Measurements from ENCODE around the gene VPS25.

VPS25 gene

GRCh38 chr17:42744283-42744805, 28.9 kb upstream of the VPS25 start (continued):
- TF ChIP-seq ZNF48 (tag by site-specific recombination; IDR thresholded peaks at IDR 0.05) (no peak), ZNF157 (tag by site-specific recombination; IDR thresholded peaks at IDR 0.05) (no peak), ZNF202 (tag by site-specific recombination; IDR thresholded peaks at IDR 0.05; ENCODE audit: borderline replicate concordance) (no peak), ZNF501 (tag by site-specific recombination; IDR thresholded peaks at IDR 0.05) (no peak), ZBTB8A (tag by site-specific recombination; IDR thresholded peaks at IDR 0.05) (peak; percentile 98), ZBTB7A (tag by site-specific recombination; IDR thresholded peaks at IDR 0.05; ENCODE audit: low read depth) (no peak), ZNF169 (tag by site-specific recombination; IDR thresholded peaks at IDR 0.05) (no peak), ZNF473 (tag by site-specific recombination; IDR thresholded peaks at IDR 0.05) (no peak), ZNF155 (tag by site-specific recombination; IDR thresholded peaks at IDR 0.05) (no peak), ZNF121 (tag by site-specific recombination; IDR thresholded peaks at IDR 0.05) (no peak), ZNF341 (tag by site-specific recombination; IDR thresholded peaks at IDR 0.05; ENCODE audit: low read depth) (no peak), KLF16 (tag by site-specific recombination; IDR thresholded peaks at IDR 0.05) (0 out of 2 replicates have a peak, but pooled peaks have one; percentile 50), ZNF664 (tag by site-specific recombination; IDR thresholded peaks at IDR 0.05) (no peak), PRDM2 (tag by site-specific recombination; IDR thresholded peaks at IDR 0.05; ENCODE audit: borderline replicate concordance) (no peak), ZNF529 (tag by site-specific recombination; IDR thresholded peaks at IDR 0.05; ENCODE audit: insufficient replicate concordance) (no peak), SETDB1 (IDR thresholded peaks at IDR 0.05; ENCODE audit: insufficient read length, low read length) (no peak), ZNF248 (tag by site-specific recombination; IDR thresholded peaks at IDR 0.05) (no peak), OSR2 (tag by site-specific recombination; IDR thresholded peaks at IDR 0.05) (no peak), ZFP37 (tag by site-specific recombination; IDR thresholded peaks at IDR 0.05) (0 out of 2 replicates have a peak, but pooled peaks have one; percentile 23), ZNF174 (tag by site-specific recombination; IDR thresholded peaks at IDR 0.05) (no peak), ZNF23 (tag by site-specific recombination; IDR thresholded peaks at IDR 0.05; ENCODE audit: borderline replicate concordance) (no peak), ZNF433 (tag by site-specific recombination; IDR thresholded peaks at IDR 0.05; ENCODE audit: low read depth) (no peak), OVOL3 (tag by site-specific recombination; IDR thresholded peaks at IDR 0.05) (no peak), PRDM4 (tag by site-specific recombination; IDR thresholded peaks at IDR 0.05) (no peak), YY1 (tag by site-specific recombination; IDR thresholded peaks at IDR 0.05) (no peak), ZNF133 (tag by site-specific recombination; IDR thresholded peaks at IDR 0.05) (no peak), ZNF112 (tag by site-specific recombination; IDR thresholded peaks at IDR 0.05) (no peak), ZBTB48 (tag by site-specific recombination; IDR thresholded peaks at IDR 0.05) (peak; percentile 68), ZFHX2 (tag by site-specific recombination; conservative IDR thresholded peaks at IDR 0.05) (peak; percentile 88), BCL11B (tag by site-specific recombination; IDR thresholded peaks at IDR 0.05; ENCODE audit: low read depth) (no peak), ZBTB20 (tag by site-specific recombination; IDR thresholded peaks at IDR 0.05) (peak; percentile 23; the same call in 1 of the 2 replicates), ZNF768 (tag by site-specific recombination; IDR thresholded peaks at IDR 0.05) (no peak), SP3 (tag by site-specific recombination; IDR thresholded peaks at IDR 0.05) (no peak), SP2 (tag by site-specific recombination; IDR thresholded peaks at IDR 0.05) (peak; percentile 78)
- TF ChIP-seq, protein P1, sequence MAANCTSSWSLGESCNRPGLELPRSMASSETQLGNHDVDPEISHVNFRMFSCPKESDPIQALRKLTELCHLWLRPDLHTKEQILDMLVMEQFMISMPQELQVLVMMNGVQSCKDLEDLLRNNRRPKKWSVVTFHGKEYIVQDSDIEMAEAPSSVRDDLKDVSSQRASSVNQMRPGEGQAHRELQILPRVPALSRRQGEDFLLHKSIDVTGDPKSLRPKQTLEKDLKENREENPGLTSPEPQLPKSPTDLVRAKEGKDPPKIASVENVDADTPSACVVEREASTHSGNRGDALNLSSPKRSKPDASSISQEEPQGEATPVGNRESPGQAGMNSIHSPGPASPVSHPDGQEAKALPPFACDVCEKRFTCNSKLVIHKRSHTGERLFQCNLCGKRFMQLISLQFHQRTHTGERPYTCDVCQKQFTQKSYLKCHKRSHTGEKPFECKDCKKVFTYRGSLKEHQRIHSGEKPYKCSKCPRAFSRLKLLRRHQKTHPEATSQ (tag by site-specific recombination; IDR thresholded peaks at IDR 0.05): 0 out of 2 replicates have a peak, but pooled peaks have one; percentile 5
